Right atrium auricular region (tissue), 2 donors: Measurements from ENCODE around the gene MRPS18A. TPM values are rescaled to one million over a fixed set of nuclear protein-coding genes. Genes with fewer than 3 reads are reported as not detected.

ENCODE experiments used
- DNase-seq: peaks from one replicate; pipeline ENCODE4 v3.0.0-alpha.2; 2019; ENCODE audit warnings: low spot score
- H3K27ac ChIP-seq, 2 donors: fragments of 200-600 bp; sonication (generic); 1 replicate in 1 of 2; 2 replicates in 1 of 2; pipeline ENCODE4 v1.5.1; 2016 to 2019
- H3K27me3 ChIP-seq, 2 donors: fragments of 200-600 bp; sonication (generic); one replicate each; pipeline versions ENCODE4 v1.5.1 to v1.6.0; 2017 to 2019
- H3K36me3 ChIP-seq: fragments of 200-600 bp; sonication (generic); one replicate; pipeline ENCODE4 v1.5.1; 2016
- H3K4me1 ChIP-seq, 2 donors: fragments of 200-600 bp; sonication (generic); one replicate each; pipeline versions ENCODE4 v1.5.1 to v1.6.0; 2017 to 2019
- H3K4me3 ChIP-seq, 2 donors: fragments of 200-600 bp; sonication (generic); 1 replicate in 1 of 2; 2 replicates in 1 of 2; pipeline ENCODE4 v1.5.1; 2017 to 2019; ENCODE audit warnings: mild to moderate bottlenecking in 1 of 2, moderate library complexity in 1 of 2
- H3K9me3 ChIP-seq, 2 donors: fragments of 200-600 bp; sonication (generic); one replicate each; pipeline ENCODE4 v1.5.1; 2019
- total RNA-seq, 2 donors: library from RNA; depleted of rRNA; stranded (reverse); fragments of >200 nt; gene quantifications; one replicate each; pipeline ENCODE4 v1.1.0, GENCODE V29; 2016
- TF ChIP-seq, protein P1 (sequence below), 2 donors: fragments of 200-600 bp; sonication (generic); IDR thresholded peaks; one replicate each; pipeline ENCODE4 v1.5.1; 2019; ENCODE audit warnings: antibody characterized with exemption in 2 of 2

Gene MRPS18A
- total RNA-seq, 2 donors from 2014 or later, result 40.4 to 42.7 TPM

DNA sequence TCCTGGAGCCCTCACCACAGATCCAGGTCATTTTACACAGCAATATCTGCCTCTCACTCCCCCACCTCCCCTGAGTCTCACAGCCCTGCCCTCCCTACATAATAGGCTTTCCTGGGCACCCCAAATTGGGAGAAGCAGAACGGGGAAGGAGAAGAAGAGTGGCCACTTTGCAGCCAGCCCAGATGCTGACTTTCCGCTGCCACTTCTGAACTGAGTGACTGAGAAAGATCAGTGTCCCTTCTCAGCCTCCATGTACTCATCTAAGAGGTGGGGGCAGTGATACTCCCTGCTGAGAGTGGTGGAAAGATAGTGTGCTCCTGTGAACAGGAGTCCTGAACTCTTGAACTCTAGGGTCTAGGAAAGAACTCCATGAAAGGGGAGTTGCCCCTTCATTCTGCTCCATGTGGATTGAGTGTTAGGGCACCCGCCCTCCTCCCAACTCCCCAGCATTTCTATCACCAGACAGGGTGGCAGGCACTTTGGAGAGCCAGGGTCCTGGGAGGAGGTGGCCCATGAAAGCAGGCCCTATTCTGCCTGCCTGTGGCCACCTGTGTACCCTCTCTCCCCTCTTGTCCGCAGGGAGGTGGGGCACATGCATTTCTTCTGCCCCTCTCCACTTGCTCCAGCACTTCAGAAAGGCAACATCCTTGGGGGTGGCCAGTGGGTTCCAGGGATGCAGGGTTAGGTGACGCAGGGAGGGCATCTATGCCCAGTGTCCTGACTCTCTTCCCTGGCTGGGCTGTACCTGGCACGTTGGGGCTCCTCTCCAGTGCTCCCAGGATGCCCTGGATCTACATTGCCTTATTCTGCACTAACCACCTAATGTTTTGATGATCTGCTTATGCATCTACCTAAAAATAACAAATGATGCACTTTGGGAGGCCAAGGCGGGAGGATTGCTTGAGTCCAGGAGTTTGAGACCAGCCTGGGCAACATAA, 38.3 kb upstream of the MRPS18A start:
- no peak overlapping the region for H3K27ac ChIP-seq
- TF ChIP-seq, protein P1, sequence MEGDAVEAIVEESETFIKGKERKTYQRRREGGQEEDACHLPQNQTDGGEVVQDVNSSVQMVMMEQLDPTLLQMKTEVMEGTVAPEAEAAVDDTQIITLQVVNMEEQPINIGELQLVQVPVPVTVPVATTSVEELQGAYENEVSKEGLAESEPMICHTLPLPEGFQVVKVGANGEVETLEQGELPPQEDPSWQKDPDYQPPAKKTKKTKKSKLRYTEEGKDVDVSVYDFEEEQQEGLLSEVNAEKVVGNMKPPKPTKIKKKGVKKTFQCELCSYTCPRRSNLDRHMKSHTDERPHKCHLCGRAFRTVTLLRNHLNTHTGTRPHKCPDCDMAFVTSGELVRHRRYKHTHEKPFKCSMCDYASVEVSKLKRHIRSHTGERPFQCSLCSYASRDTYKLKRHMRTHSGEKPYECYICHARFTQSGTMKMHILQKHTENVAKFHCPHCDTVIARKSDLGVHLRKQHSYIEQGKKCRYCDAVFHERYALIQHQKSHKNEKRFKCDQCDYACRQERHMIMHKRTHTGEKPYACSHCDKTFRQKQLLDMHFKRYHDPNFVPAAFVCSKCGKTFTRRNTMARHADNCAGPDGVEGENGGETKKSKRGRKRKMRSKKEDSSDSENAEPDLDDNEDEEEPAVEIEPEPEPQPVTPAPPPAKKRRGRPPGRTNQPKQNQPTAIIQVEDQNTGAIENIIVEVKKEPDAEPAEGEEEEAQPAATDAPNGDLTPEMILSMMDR (IDR thresholded peaks at IDR 0.05), result no peak

DNA sequence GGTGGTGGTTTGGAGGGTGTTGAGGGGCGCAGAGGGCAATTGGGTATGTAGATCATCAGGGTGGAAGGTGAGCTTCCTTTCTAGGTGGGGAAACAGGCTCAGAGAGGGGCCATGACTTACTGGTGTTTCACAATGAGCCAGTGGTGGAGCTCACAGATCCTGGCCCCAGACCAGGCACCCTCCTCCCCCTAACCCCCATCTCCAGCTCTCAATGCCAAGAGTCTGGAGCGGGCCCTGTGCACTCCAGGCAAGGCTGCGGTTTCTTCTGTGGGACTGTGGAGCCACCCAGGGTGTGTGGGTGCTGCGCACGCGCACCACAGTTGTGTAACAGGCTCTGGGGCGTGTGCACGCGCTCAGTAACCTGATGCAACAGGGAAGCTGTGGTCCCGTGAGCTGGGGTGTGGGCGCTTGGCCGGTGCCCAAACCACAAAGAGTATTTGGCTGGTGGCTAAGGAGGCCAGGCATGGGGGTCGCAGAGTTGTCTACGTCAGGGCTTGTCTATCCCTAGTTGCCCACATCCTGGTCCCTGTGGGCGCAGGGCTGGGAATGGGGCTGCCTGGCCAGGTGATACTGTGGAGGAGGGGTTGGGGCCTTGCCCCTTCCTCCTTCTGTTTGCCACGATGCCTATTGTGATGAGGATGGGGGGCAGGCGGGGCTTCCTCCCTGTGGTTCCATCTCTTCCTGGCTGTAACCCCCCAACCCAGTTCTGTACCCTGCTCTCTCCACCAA, 37.5 kb upstream of the MRPS18A start:
- H3K4me1 ChIP-seq, result no peaks in the 10 kb centered on the region
- H3K9me3 ChIP-seq, result peaks cover 0 to 6% of the 10 kb centered on the region in 2 donors
- peak; percentile 93 for DNase-seq
- H3K27me3 ChIP-seq, result no peaks in the 10 kb centered on the region
- H3K4me3 ChIP-seq, result no peak overlapping the region
- H3K27ac ChIP-seq, result no peak overlapping the region
- TF ChIP-seq, protein P1 (IDR thresholded peaks at IDR 0.05), result no peak
- no peaks in the 10 kb centered on the region for H3K36me3 ChIP-seq

More for the DNA sequence above, 38.3 kb upstream of the MRPS18A start:
- Histone ChIP-seq H3K4me3 (no peak overlapping the region), H3K36me3 (no peaks in the 10 kb centered on the region), H3K9me3 (peaks cover 0 to 14% of the 10 kb centered on the region in 2 donors), H3K4me1 (no peaks in the 10 kb centered on the region), H3K27me3 (no peaks in the 10 kb centered on the region)
- no peak for DNase-seq

DNA sequence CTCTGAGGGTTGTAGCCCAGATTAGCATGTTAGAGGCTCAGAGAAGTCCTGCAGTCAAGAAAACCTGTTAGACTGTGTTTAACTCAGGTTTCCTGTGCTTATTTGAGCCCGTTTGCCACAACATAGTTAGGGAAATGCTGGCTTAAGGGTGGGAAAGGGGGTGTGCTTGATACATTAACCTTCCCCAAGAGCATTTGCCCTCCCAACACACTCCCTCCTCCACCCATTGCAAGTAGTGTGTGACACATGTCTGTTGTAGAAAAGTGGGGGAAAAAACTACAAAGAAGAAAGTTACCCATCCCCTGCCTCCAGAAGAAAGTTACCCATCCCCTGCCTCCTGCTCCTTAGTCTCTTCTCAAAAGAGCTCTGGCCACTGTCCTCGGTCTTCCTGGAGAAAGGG, 36.8 kb upstream of the MRPS18A start:
- Histone ChIP-seq H3K4me3 (no peak overlapping the region), H3K9me3 (no peaks in the 10 kb centered on the region), H3K36me3 (no peaks in the 10 kb centered on the region), H3K27me3 (no peaks in the 10 kb centered on the region), H3K27ac (no peak overlapping the region), H3K4me1 (no peaks in the 10 kb centered on the region)
- TF ChIP-seq, protein P1 (IDR thresholded peaks at IDR 0.05), result no peak
- DNase-seq, result no peak

DNA sequence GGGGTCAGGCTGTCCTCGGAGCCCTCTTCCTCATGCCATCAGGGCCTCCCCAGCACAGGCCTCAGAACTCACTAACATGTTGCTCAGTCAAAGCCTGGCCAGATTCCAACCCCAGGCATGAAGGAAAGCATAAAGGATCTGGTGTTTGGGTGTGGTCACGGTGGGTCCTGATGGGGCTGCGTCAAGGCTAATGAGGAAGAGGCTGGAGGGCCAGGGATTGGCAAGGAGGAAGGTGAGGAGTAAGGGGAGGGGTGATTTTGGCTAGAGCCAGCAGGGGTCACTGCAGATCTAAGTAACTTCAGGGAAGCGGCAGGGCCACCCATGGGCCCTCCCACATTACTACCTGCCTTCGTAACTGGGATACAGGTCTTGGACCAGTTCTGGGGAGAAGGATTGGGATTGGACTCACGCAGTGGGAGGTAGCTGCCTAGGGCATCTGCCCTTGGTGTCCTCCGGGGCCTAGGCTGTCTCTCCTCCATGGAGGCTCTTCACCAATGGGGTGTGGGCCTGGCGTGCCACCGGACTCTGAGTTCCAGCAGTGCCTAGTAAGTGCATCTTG, 36.2 kb upstream of the MRPS18A start:
- Histone ChIP-seq H3K4me3 (no peak overlapping the region), H3K9me3 (no peaks in the 10 kb centered on the region), H3K27me3 (no peaks in the 10 kb centered on the region), H3K36me3 (no peaks in the 10 kb centered on the region), H3K4me1 (no peaks in the 10 kb centered on the region), H3K27ac (no peak overlapping the region)
- DNase-seq, result peak; percentile 75
- TF ChIP-seq, protein P1 (IDR thresholded peaks at IDR 0.05), result peak in 1 of 2 donors; percentile 76

DNA sequence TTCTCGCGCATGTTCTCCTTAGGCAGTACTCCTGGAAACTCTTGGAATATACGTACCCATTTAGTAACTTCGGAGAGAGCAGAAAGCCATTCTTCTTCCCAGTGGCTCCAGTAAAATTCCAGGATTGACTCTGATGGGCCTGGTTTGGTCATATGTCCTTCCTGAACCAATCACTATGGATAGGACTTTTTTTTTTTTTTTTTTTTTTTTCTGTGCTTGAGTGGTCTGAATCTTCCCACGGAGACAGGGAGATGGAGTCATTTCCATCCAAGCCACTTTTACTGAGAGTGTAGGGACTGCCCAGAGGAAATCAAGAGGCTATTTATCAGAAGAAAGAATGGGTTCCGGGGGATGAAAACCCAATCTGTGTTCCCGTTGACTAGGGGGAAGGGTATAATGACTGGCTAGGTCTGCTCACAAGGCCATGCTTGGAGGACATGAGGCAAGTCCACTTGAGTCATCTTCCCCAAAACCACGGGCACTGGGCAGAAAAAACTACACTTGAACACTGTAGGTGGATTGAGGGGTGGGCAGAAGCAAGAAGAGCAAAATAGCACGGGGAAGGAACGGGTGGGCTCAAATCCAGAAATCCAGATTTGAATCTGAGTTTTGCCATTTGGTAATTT, 35.4 kb upstream of the MRPS18A start:
- no peaks in the 10 kb centered on the region for H3K9me3 ChIP-seq
- no peaks in the 10 kb centered on the region for H3K36me3 ChIP-seq
- no peaks in the 10 kb centered on the region for H3K27me3 ChIP-seq
- no peak overlapping the region for H3K4me3 ChIP-seq
- peaks cover 0 to 8% of the 10 kb centered on the region in 2 donors for H3K4me1 ChIP-seq
- no peak for DNase-seq
- TF ChIP-seq, protein P1 (IDR thresholded peaks at IDR 0.05), result no peak
- H3K27ac ChIP-seq, result no peak overlapping the region
